Neural cell (in vitro differentiated cells): ENCODE results near the gene DERA. TPM values are rescaled to one million over a fixed set of nuclear protein-coding genes. Genes with fewer than 3 reads are reported as not detected.

Experiments used
- H2AFZ ChIP-seq: fragments of 200-600, 300-800 bp; sonication (generic), shearing (Covaris generic); 2 replicates; pipeline ENCODE4 v1.6.0; 2014; ENCODE audit warnings: low read depth, mild to moderate bottlenecking, antibody characterized with exemption, low read length, moderate library complexity
- H3F3A ChIP-seq: fragments of 200-600 bp; shearing (Covaris generic); 2 replicates; pipeline ENCODE4 v1.6.1; 2016; ENCODE audit warnings: mild to moderate bottlenecking, moderate library complexity, mixed read lengths, antibody characterized with exemption, low read length; ENCODE audit not compliant: insufficient read depth, poor library complexity, severe bottlenecking
- H3K27ac ChIP-seq: fragments of 200-600, 300-800 bp; sonication (generic), shearing (Covaris generic); 2 replicates; pipeline ENCODE4 v1.5.1; 2014; ENCODE audit warnings: mild to moderate bottlenecking, low read length, moderate library complexity
- H3K27me3 ChIP-seq: fragments of 300-800, 200-600 bp; sonication (generic), shearing (Covaris generic); 2 replicates; pipeline ENCODE4 v1.6.0; 2014; ENCODE audit warnings: mild to moderate bottlenecking, low read depth, low read length, moderate library complexity; ENCODE audit not compliant: insufficient read depth
- H3K36me3 ChIP-seq: fragments of 300-800, 200-600 bp; sonication (generic), shearing (Covaris generic); 2 replicates; pipeline ENCODE4 v1.5.1; 2014; ENCODE audit warnings: mild to moderate bottlenecking, antibody characterized with exemption, low read length, moderate library complexity; ENCODE audit not compliant: insufficient read depth
- H3K4me2 ChIP-seq: fragments of 300-800, 200-600 bp; sonication (generic), shearing (Covaris generic); 2 replicates; pipeline ENCODE4 v1.6.0; 2014; ENCODE audit warnings: mild to moderate bottlenecking, low read length
- H3K4me3 ChIP-seq: fragments of 300-800, 200-600 bp; sonication (generic), shearing (Covaris generic); 2 replicates; pipeline ENCODE4 v1.5.1; 2014; ENCODE audit warnings: mild to moderate bottlenecking, low read length, moderate library complexity
- H3K79me2 ChIP-seq: fragments of 200-600 bp; shearing (Covaris generic); replicated peaks from 2 replicates; pipeline ENCODE4 v1.6.0; 2014; ENCODE audit warnings: mild to moderate bottlenecking, low read length, moderate library complexity; ENCODE audit not compliant: insufficient read depth
- H3K9ac ChIP-seq: fragments of 300-800, 200-600 bp; sonication (generic), shearing (Covaris generic); 2 replicates; pipeline ENCODE4 v1.6.1; 2016; ENCODE audit warnings: mild to moderate bottlenecking, low read length, mixed read lengths
- H3K9me2 ChIP-seq: fragments of 200-600 bp; shearing (Covaris generic); 2 replicates; pipeline ENCODE4 v1.6.1; 2016; ENCODE audit warnings: mild to moderate bottlenecking, low read length, mixed read lengths; ENCODE audit not compliant: insufficient read depth
- H3K9me3 ChIP-seq: fragments of 200-600, 300-800 bp; sonication (generic), shearing (Covaris generic); 2 replicates; pipeline ENCODE4 v1.6.1; 2016; ENCODE audit warnings: mild to moderate bottlenecking, mixed run types, low read length, moderate library complexity, mixed read lengths
- H4K20me1 ChIP-seq: fragments of 200-600 bp; shearing (Covaris generic); 2 replicates; pipeline ENCODE4 v1.6.1; 2016; ENCODE audit warnings: mild to moderate bottlenecking, mixed run types; ENCODE audit not compliant: insufficient read depth
- CTCF ChIP-seq: fragments of 450-650 bp; IDR thresholded peaks from 2 replicates; pipeline ENCODE4 v1.5.1; 2014; ENCODE audit warnings: antibody characterized with exemption, mild to moderate bottlenecking, moderate library complexity; ENCODE audit not compliant: poor library complexity, severe bottlenecking
- EP300 ChIP-seq: fragments of 450-650 bp; conservative IDR thresholded peaks from 2 replicates; pipeline ENCODE4 v1.6.1; 2014; ENCODE audit warnings: antibody characterized with exemption, mild to moderate bottlenecking, moderate library complexity; ENCODE audit not compliant: poor library complexity, severe bottlenecking
- EZH2 ChIP-seq: fragments of 200-600, 300-800 bp; shearing (Covaris generic), sonication (generic); IDR thresholded peaks from 2 replicates; pipeline ENCODE4 v1.6.1; 2014; ENCODE audit warnings: antibody characterized with exemption, low read length, borderline replicate concordance, mild to moderate bottlenecking; ENCODE audit not compliant: insufficient read depth, poor library complexity, severe bottlenecking
- MXI1 ChIP-seq: fragments of 450-650 bp; conservative IDR thresholded peaks from 2 replicates; pipeline ENCODE4 v1.6.1; 2014; ENCODE audit warnings: antibody characterized with exemption, mild to moderate bottlenecking; ENCODE audit not compliant: poor library complexity, severe bottlenecking
- POLR2AphosphoS5 ChIP-seq: IDR thresholded peaks from 2 replicates; pipeline ENCODE4 v1.6.1; 2012
- RAD21 ChIP-seq: fragments of 450-650 bp; conservative IDR thresholded peaks from 2 replicates; pipeline ENCODE4 v1.6.1; 2014; ENCODE audit warnings: antibody characterized with exemption, mild to moderate bottlenecking, moderate library complexity
- REST ChIP-seq: IDR thresholded peaks from 2 replicates; pipeline ENCODE4 v1.6.1; 2012; ENCODE audit warnings: borderline replicate concordance
- SMC3 ChIP-seq: fragments of 450-650 bp; conservative IDR thresholded peaks from 2 replicates; pipeline ENCODE4 v1.6.1; 2014; ENCODE audit warnings: antibody characterized with exemption, mild to moderate bottlenecking, moderate library complexity; ENCODE audit not compliant: poor library complexity
- TAF1 ChIP-seq: IDR thresholded peaks from 2 replicates; pipeline ENCODE4 v1.6.1; 2012; ENCODE audit warnings: low read depth
- polyA plus RNA-seq: library from polyadenylated mRNA; depleted of rRNA; stranded (reverse); fragments of >200 nt; gene quantifications from 2 replicates; pipeline ENCODE4 v1.2.3, GENCODE V29; 2014

Gene DERA
- polyA plus RNA-seq, 1 donor from 2014 or later = 7.7 TPM

- H3K9me2 ChIP-seq = no peaks in the 10 kb centered on the region
- H3K4me3 ChIP-seq = no peak overlapping the region
- H3K4me2 ChIP-seq = no peak overlapping the region
- no peak overlapping the region for H3K9ac ChIP-seq
- H3F3A ChIP-seq = no peaks in the 10 kb centered on the region
- no peaks in the 10 kb centered on the region for H3K9me3 ChIP-seq
- H3K79me2 ChIP-seq = peaks cover 27% of the 10 kb centered on the region
- peaks cover 15% of the 10 kb centered on the region for H3K36me3 ChIP-seq
- no peaks in the 10 kb centered on the region for H4K20me1 ChIP-seq
- H3K27ac ChIP-seq = no peak overlapping the region
- no peak overlapping the region for H2AFZ ChIP-seq
- TF ChIP-seq REST (no peak), SMC3 (no peak), CTCF (no peak), POLR2AphosphoS5 (no peak), EZH2 (no peak), RAD21 (no peak), MXI1 (no peak), TAF1 (no peak), EP300 (no peak)
- no peaks in the 10 kb centered on the region for H3K27me3 ChIP-seq
Measured at GRCh38 chr12:15893260-15893659, 17.9 kb upstream of the DERA start.

- no peak overlapping the region for H3K9ac ChIP-seq
- no peak for TF ChIP-seq CTCF
- no peak for TF ChIP-seq MXI1
- no peak for TF ChIP-seq POLR2AphosphoS5
- TF ChIP-seq EZH2 = no peak
- TF ChIP-seq TAF1 = no peak
- no peak for TF ChIP-seq SMC3
- TF ChIP-seq REST = no peak
- TF ChIP-seq EP300 = no peak
- TF ChIP-seq RAD21 = no peak
- no peak overlapping the region for H2AFZ ChIP-seq
- peaks cover 6% of the 10 kb centered on the region for H3K36me3 ChIP-seq
- H3K4me2 ChIP-seq = no peak overlapping the region
- peaks cover 14% of the 10 kb centered on the region for H3K79me2 ChIP-seq
- no peaks in the 10 kb centered on the region for H3K27me3 ChIP-seq
- no peak overlapping the region for H3K4me3 ChIP-seq
- H4K20me1 ChIP-seq = no peaks in the 10 kb centered on the region
- no peaks in the 10 kb centered on the region for H3K9me3 ChIP-seq
- no peaks in the 10 kb centered on the region for H3F3A ChIP-seq
- H3K9me2 ChIP-seq = no peaks in the 10 kb centered on the region
- H3K27ac ChIP-seq = no peak overlapping the region
Measured at GRCh38 chr12:15896867-15897266, 14.3 kb upstream of the DERA start.
